Measurements from ENCODE around the gene LTN1.
"Not testable (repeated sequence)": the region's sequence is repeated elsewhere in the genome, so short reads cannot be mapped to it uniquely, and the experiment has no call there.

The LTN1 gene

GRCh38 chr21:28975397-28975796 is 17.3 kb downstream of the LTN1 start:
- DNase-seq = no peak

- no peak for DNase-seq
Observed at GRCh38 chr21:28974531-28975227, 18.0 kb downstream of the LTN1 start.

DNA sequence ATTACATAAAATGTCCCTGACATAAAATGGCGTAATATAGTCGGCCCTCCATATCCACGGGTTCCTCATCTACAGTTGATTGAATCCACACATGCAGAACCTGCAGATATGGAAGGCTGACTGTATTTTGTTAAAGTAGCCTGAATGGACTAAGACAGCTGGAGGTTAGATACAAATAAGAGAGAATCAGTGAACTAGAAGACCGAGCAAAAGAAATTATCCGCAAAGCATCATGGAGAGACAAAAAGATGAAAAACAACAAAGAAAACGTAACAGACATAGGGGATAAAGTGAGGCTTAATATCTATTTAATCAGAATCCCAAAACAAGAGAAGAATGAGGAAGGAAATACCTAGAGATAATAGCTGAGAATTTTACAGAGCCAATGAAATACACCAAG is 20.3 kb downstream of the LTN1 start:
- no peak for DNase-seq

- DNase-seq = no peak
Observed at GRCh38 chr21:28971171-28971570, 21.5 kb downstream of the LTN1 start.

GRCh38 chr21:28963831-28964230 is 28.8 kb downstream of the LTN1 start:
- DNase-seq = no peak

GRCh38 chr21:28962465-28962864 is 30.2 kb downstream of the LTN1 start:
- DNase-seq = no peak

GRCh38 chr21:28961927-28962326 is 30.8 kb downstream of the LTN1 start:
- DNase-seq = no peak

- no peak for DNase-seq
Observed at GRCh38 chr21:28960245-28960644, 32.4 kb downstream of the LTN1 start.

- DNase-seq = no peak
Observed at GRCh38 chr21:28959367-28960099, 33.1 kb downstream of the LTN1 start.

- no peak for DNase-seq
Observed at GRCh38 chr21:28953247-28953646, 39.4 kb downstream of the LTN1 start.

GRCh38 chr21:28952686-28953085 is 40.0 kb downstream of the LTN1 start:
- DNase-seq = no peak

- DNase-seq = no peak
Observed at GRCh38 chr21:28949318-28949717, 43.4 kb downstream of the LTN1 start.

DNA sequence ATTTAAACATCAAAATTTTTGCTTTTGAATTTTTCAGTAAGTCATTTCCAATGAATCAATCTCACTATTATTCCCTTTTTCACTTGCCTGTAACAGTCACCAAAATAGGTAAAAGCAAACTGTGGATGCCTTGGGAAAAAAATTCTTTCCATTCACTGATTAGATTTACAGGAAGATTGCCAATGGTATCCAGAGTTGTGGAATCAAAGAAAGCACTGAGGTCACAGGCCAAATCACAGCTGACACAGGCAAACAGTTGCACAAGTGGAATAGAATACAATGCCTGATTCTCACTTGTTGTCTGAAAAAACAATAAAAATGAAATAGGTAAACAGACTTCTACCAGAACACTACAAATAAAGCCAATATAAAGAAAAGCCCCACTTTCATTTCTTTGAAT is 48.4 kb downstream of the LTN1 start:
- DNase-seq = no peak

DNA sequence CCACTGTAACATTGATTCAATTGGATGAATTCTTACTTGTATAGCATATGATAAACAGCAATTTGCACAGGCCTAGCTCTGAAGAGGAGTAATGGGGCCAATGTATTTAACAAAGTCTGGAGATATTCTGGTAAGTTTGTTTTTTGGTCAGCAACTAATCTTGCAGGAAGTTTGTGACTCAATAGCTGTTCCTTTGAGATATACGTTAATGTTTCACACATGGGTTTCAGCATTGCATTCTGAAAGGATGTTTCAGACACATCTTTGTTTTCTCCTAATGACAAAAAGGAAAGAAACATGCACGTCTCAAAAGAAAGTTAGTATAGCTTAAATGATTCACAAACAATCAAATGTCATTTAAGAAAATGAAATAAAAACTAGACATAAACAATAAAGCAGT is 49.0 kb downstream of the LTN1 start:
- DNase-seq = no peak

GRCh38 chr21:28938726-28939125 is 54.0 kb downstream of the LTN1 start:
- no peak for DNase-seq

- DNase-seq = no peak
Observed at GRCh38 chr21:28937737-28938136, 54.9 kb downstream of the LTN1 start.

GRCh38 chr21:28936721-28937120 is 56.0 kb downstream of the LTN1 start:
- no peak for DNase-seq

DNA sequence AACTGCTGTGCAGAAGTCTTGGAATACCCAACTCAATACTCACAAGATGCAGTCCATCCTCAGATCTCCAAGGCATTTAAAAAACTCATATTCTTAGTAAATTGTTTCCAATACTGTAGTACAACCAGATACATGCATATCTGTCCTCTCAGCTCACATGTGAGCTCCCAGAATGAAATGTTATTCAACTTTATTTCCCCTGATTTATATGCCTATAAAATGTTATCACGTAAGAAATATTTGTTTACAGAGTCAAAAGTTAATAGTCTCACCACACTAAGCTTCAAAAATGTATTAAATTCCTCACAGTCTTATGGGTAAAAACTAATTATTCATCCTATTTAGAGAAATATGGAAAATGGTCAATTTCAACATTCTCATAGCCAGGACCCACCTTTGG is 56.6 kb downstream of the LTN1 start:
- DNase-seq = no peak

DNA sequence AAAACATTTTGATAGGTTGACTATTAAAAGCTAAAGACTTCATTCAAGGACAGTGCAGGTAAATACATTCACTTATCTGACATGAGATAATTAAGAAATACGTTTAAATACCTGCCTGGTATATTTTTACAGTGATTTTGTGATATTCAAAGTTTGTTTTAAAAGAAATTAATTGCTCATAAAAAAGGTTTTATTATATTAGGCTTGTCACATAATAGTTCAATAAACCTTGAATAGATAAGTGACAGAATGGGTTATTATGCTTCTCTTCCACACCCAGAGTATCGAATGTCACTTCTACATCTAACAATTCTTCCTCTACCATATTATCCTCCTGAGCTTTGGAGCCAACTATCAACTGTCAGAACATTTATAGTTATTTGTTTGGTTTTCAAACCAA is 60.0 kb downstream of the LTN1 start:
- DNase-seq = no peak

DNA sequence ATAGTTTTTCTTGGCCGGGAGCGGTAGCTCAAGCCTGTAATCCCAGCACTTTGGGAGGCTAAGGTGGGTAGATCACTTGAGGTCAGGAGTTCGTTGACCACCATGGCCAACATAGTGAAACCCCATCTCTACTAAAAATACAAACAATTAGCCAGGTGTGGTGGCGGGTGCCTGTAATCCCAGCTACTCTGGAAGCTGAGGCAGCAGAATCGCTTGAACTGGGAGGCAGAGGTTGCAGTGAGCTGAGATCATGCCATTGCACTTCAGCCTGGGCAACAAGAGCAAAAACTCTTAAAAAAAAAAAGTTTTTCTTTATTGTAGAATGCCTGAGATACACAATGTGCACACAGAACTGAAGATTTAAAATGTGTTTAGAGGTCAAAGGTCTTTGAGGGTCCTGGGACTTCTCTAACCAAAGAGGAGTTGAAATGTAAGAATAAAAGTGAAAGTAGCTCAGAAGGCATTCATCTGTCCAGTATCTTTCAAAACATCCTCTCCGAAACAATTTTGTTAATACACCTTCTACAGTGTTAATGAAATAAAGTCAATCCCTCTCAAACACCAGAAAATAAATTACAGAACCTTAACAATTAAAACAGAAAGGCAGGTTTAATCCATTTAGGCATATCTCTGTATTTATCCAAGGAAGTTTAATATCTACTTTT is 60.8 kb downstream of the LTN1 start:
- DNase-seq = not testable (repeated sequence)

- DNase-seq = no peak
Observed at GRCh38 chr21:28928578-28929420, 63.9 kb downstream of the LTN1 start.

- no peak for DNase-seq
Observed at GRCh38 chr21:28927130-28927529, 65.5 kb downstream of the LTN1 start.

DNA sequence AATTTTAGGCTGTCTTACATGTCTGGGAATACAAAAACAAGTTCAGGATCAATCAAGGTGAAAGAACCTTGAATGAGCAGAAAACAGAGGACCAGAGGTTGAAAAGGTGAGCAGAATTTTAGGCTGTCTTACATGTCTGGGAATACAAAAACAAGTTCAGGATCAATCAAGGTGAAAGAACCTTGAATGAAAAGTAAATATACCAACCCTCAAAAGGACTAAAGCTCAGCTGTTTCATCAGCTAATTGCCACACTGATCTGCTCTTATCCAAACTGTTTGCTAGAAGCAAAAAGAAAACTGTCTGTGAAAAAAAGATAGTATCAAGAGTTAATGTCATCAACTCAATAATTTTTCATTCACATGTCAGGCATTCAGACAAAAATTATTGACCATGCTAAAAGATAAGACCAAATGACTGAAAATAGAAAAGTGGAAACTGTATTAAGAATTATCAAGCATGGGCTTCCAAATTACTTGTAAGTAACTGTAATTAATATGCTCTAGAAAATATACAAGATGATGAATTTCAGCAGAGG is 69.2 kb downstream of the LTN1 start:
- DNase-seq = no peak

Measured in CD4-positive, alpha-beta T cell treated with Interleukin-17A for 1 hour (primary cell).